ENCODE results near the gene SKOR2.

SKOR2 gene

GRCh38 chr18:47248115-47248603 is 3.3 kb downstream of the SKOR2 start:
- ATAC-seq (replicated peaks) (no peak), DNase-seq (no peak)
- no peak overlapping the region for H3K27ac Mint-ChIP-seq
- H3K4me3 Mint-ChIP-seq, result no peak overlapping the region
- peaks cover 0 to 1% of the 10 kb centered on the region in 2 donors for H3K4me1 Mint-ChIP-seq (ENCODE audit: low read depth in 2 of 2)
- no peaks in the 10 kb centered on the region for H3K36me3 Mint-ChIP-seq (ENCODE audit: insufficient read depth)
- H3K9me3 Mint-ChIP-seq, result no peaks in the 10 kb centered on the region
- H3K27me3 Mint-ChIP-seq, result peaks cover 73 to 81% of the 10 kb centered on the region in 2 donors

- Mint-ChIP-seq H3K27me3 (peaks cover 72 to 81% of the 10 kb centered on the region in 2 donors), H3K36me3 (ENCODE audit: insufficient read depth) (no peaks in the 10 kb centered on the region), H3K27ac (no peak overlapping the region), H3K4me3 (no peak overlapping the region), H3K9me3 (no peaks in the 10 kb centered on the region), H3K4me1 (ENCODE audit: low read depth in 2 of 2) (peaks cover 0 to 1% of the 10 kb centered on the region in 2 donors)
- ATAC-seq (replicated peaks) (no peak), DNase-seq (no peak)
Observed at GRCh38 chr18:47247416-47248114, 3.9 kb downstream of the SKOR2 start.

- Mint-ChIP-seq H3K36me3 (ENCODE audit: insufficient read depth) (no peaks in the 10 kb centered on the region), H3K4me3 (no peak overlapping the region), H3K27me3 (peaks cover 68 to 79% of the 10 kb centered on the region in 2 donors), H3K27ac (no peak overlapping the region), H3K4me1 (ENCODE audit: low read depth in 2 of 2) (peaks cover 0 to 1% of the 10 kb centered on the region in 2 donors), H3K9me3 (no peaks in the 10 kb centered on the region)
- no peak for ATAC-seq (replicated peaks)
- no peak for DNase-seq
Observed at GRCh38 chr18:47247036-47247415, 4.4 kb downstream of the SKOR2 start.

- no peaks in the 10 kb centered on the region for H3K4me1 Mint-ChIP-seq (ENCODE audit: low read depth in 2 of 2)
- H3K27me3 Mint-ChIP-seq, result peaks cover 66 to 79% of the 10 kb centered on the region in 2 donors
- no peaks in the 10 kb centered on the region for H3K36me3 Mint-ChIP-seq (ENCODE audit: insufficient read depth)
- no peak for ATAC-seq (replicated peaks)
- no peaks in the 10 kb centered on the region for H3K9me3 Mint-ChIP-seq
- DNase-seq, result no peak
- peak overlapping the region in 1 of 2 donors; percentile 26 for H3K4me3 Mint-ChIP-seq
- no peak overlapping the region for H3K27ac Mint-ChIP-seq
Observed at GRCh38 chr18:47246027-47246971, 5.2 kb downstream of the SKOR2 start.

- Mint-ChIP-seq H3K36me3 (ENCODE audit: insufficient read depth) (no peaks in the 10 kb centered on the region), H3K27me3 (peaks cover 58 to 67% of the 10 kb centered on the region in 2 donors), H3K4me1 (ENCODE audit: low read depth in 2 of 2) (no peaks in the 10 kb centered on the region), H3K27ac (no peak overlapping the region), H3K9me3 (no peaks in the 10 kb centered on the region), H3K4me3 (no peak overlapping the region)
- DNase-seq, result no peak
- ATAC-seq (replicated peaks), result no peak
Observed at GRCh38 chr18:47244086-47244485, 7.4 kb downstream of the SKOR2 start.

- Mint-ChIP-seq H3K4me3 (no peak overlapping the region), H3K27me3 (peaks cover 44 to 71% of the 10 kb centered on the region in 2 donors), H3K4me1 (ENCODE audit: low read depth in 2 of 2) (no peaks in the 10 kb centered on the region), H3K9me3 (no peaks in the 10 kb centered on the region), H3K36me3 (ENCODE audit: insufficient read depth) (peaks cover 3% of the 10 kb centered on the region), H3K27ac (no peak overlapping the region)
- ATAC-seq (replicated peaks), result no peak
- no peak for DNase-seq
Observed at GRCh38 chr18:47235096-47235495, 16.4 kb downstream of the SKOR2 start.

GRCh38 chr18:47226660-47227059 is 24.8 kb downstream of the SKOR2 start:
- ATAC-seq (replicated peaks), result no peak
- Mint-ChIP-seq H3K27ac (no peak overlapping the region), H3K9me3 (no peaks in the 10 kb centered on the region), H3K27me3 (peaks cover 40 to 61% of the 10 kb centered on the region in 2 donors), H3K36me3 (ENCODE audit: insufficient read depth) (no peaks in the 10 kb centered on the region), H3K4me3 (no peak overlapping the region), H3K4me1 (ENCODE audit: low read depth in 2 of 2) (no peaks in the 10 kb centered on the region)
- no peak for DNase-seq

- Mint-ChIP-seq H3K4me1 (ENCODE audit: low read depth in 2 of 2) (peaks cover 3% of the 10 kb centered on the region in 2 donors), H3K27ac (no peak overlapping the region), H3K27me3 (peaks cover 65 to 75% of the 10 kb centered on the region in 2 donors), H3K36me3 (ENCODE audit: insufficient read depth) (no peaks in the 10 kb centered on the region), H3K4me3 (no peak overlapping the region), H3K9me3 (no peaks in the 10 kb centered on the region)
- ATAC-seq (replicated peaks) (no peak), DNase-seq (no peak)
Observed at GRCh38 chr18:47215554-47216138, 35.8 kb downstream of the SKOR2 start.

- Mint-ChIP-seq H3K27ac (no peak overlapping the region), H3K36me3 (ENCODE audit: insufficient read depth) (no peaks in the 10 kb centered on the region)
Observed at GRCh38 chr18:47209171-47209570, 42.3 kb downstream of the SKOR2 start.

GRCh38 chr18:47206945-47207637 is 44.4 kb downstream of the SKOR2 start:
- no peak for ATAC-seq (replicated peaks)

More at GRCh38 chr18:47209171-47209570, 42.3 kb downstream of the SKOR2 start:
- H3K4me3 Mint-ChIP-seq, result no peak overlapping the region
- no peak for ATAC-seq (replicated peaks)
- no peaks in the 10 kb centered on the region for H3K4me1 Mint-ChIP-seq (ENCODE audit: low read depth in 2 of 2)
- DNase-seq, result no peak
- no peaks in the 10 kb centered on the region for H3K9me3 Mint-ChIP-seq
- H3K27me3 Mint-ChIP-seq, result peaks cover 74 to 80% of the 10 kb centered on the region in 2 donors

GRCh38 chr18:47204908-47205522 is 46.4 kb downstream of the SKOR2 start:
- Mint-ChIP-seq H3K9me3 (no peaks in the 10 kb centered on the region), H3K4me1 (ENCODE audit: low read depth in 2 of 2) (no peaks in the 10 kb centered on the region), H3K27me3 (peaks cover 39 to 41% of the 10 kb centered on the region in 2 donors), H3K27ac (no peak overlapping the region), H3K4me3 (no peak overlapping the region), H3K36me3 (ENCODE audit: insufficient read depth) (no peaks in the 10 kb centered on the region)
- ATAC-seq (replicated peaks) (no peak), DNase-seq (peak; percentile 19 to 42 (median 27))

More at GRCh38 chr18:47206945-47207637, 44.4 kb downstream of the SKOR2 start:
- no peak overlapping the region for H3K4me3 Mint-ChIP-seq
- H3K27ac Mint-ChIP-seq, result no peak overlapping the region
- DNase-seq, result no peak
- H3K27me3 Mint-ChIP-seq, result peaks cover 57 to 59% of the 10 kb centered on the region in 2 donors
- H3K4me1 Mint-ChIP-seq (ENCODE audit: low read depth in 2 of 2), result no peaks in the 10 kb centered on the region
- no peaks in the 10 kb centered on the region for H3K9me3 Mint-ChIP-seq
- no peaks in the 10 kb centered on the region for H3K36me3 Mint-ChIP-seq (ENCODE audit: insufficient read depth)

GRCh38 chr18:47203626-47204464 is 47.6 kb downstream of the SKOR2 start:
- no peak overlapping the region for H3K27ac Mint-ChIP-seq
- ATAC-seq (replicated peaks) (no peak), DNase-seq (no peak)
- H3K36me3 Mint-ChIP-seq (ENCODE audit: insufficient read depth), result no peaks in the 10 kb centered on the region
- no peaks in the 10 kb centered on the region for H3K4me1 Mint-ChIP-seq (ENCODE audit: low read depth in 2 of 2)
- H3K4me3 Mint-ChIP-seq, result no peak overlapping the region
- H3K27me3 Mint-ChIP-seq, result peaks cover 27 to 29% of the 10 kb centered on the region in 2 donors
- no peaks in the 10 kb centered on the region for H3K9me3 Mint-ChIP-seq
